GM12873 (cell line): Measurements from ENCODE around the gene MRPS17.

Source experiments
- CTCF ChIP-seq: IDR thresholded peaks from 2 replicates; pipeline ENCODE4 v1.5.1; 2012; ENCODE audit warnings: low read depth, mild to moderate bottlenecking, moderate library complexity, low read length, control low read depth; ENCODE audit not compliant: insufficient read depth; ENCODE audit errors: missing control alignments

MRPS17 gene

GRCh38 chr7:55975988-55976633 is 24.4 kb downstream of the MRPS17 start:
- TF ChIP-seq CTCF, result no peak

DNA sequence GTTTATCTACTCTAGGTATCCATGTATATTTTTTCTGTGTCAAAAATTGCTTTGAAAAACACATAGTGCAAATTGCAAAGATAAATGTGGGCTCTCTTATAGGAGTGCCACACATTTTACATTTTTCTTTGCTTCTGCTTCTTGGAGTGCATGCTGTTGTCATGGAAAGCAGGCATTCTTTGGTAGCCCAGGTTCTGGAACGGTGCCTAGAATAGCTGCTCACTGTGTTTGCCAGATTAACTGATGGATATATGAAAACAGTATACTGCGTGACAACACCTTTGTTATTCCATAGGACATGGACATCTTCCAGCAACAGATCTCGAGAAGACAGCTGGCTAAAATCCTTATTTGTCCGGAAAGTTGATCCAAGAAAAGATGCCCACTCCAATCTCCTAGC is 26.2 kb downstream of the MRPS17 start:
- TF ChIP-seq CTCF, result no peak

DNA sequence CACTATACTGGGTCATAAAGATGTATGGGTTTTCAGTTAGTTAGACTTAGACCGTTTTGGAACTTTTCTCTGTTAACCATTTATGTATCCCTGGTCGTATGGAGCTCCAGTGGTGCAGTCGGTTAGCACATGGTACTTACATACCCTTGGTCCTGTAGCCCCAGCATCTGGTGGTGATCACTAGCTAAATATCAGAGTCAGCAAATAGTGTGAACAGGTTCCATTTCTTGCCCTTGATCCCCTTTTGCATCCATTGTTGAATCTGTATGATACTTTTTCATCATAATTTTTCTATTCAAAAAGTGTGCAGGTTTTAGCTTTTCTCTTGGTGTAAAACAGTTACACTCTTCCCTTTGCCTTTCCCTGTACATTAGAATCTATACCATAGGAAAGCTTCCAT is 28.6 kb downstream of the MRPS17 start:
- TF ChIP-seq CTCF, result no peak

GRCh38 chr7:55983537-55983936 is 31.9 kb downstream of the MRPS17 start:
- no peak for TF ChIP-seq CTCF

- TF ChIP-seq CTCF, result no peak
Measured at GRCh38 chr7:55992346-55992745, 40.7 kb downstream of the MRPS17 start.

DNA sequence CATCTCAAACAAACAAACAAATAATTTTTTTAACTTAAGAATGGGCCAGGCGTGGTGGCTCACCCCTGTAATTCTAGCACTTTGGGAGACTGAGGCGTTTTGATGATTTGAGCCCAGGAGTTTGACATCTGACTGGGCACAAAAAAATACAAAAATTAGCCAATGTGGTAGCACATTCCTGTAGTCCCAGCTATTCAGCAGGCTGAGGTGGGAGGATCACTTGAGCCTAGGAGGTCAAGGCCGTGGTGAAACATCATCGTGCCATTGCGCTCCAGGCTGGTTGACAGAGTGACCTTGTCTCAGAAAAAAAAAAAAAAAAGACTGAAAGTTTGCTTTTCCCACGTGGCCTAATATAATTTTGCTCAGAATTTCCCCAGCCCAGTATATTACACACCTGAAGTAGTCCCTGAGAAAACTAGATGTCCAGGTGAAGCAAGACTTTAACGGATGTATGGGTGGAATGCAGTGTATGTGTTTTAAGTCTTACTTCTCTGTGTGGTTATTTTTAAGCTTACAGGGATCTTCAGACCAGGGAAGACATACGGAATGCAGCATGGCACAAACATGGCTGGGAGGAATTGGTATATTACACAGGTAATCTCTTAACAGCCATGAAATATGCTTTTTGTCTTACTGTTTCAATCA is 45.3 kb downstream of the MRPS17 start:
- no peak for TF ChIP-seq CTCF

GRCh38 chr7:56003749-56004148 is 52.1 kb downstream of the MRPS17 start:
- no peak for TF ChIP-seq CTCF
